ENCODE measurements around the gene KDM4C.

KDM4C gene

DNA sequence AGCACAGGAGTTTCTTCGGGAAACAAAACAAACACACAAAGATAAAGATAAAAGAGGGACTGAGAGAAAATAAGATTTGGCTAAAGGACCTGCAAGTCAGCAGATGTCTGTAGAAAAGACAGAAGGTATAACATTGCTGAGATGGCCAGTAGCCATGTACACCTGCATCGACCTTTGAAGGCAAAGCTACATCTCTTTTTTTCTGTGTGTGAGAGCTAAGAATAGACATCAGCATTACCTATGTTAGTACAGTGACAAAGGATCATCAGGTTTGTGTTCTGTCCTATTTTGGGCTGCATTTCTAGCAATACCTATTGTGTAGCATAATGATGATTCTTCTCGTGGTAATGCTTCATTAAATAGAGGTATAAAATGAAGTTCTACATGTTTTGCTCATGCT, 64.9 kb downstream of the KDM4C start:
- no peak for DNase-seq (ENCODE audit: low read depth)
- no peak overlapping the region for H3K4me3 ChIP-seq (ENCODE audit: low read depth, low read length)
- TF ChIP-seq, protein P1, sequence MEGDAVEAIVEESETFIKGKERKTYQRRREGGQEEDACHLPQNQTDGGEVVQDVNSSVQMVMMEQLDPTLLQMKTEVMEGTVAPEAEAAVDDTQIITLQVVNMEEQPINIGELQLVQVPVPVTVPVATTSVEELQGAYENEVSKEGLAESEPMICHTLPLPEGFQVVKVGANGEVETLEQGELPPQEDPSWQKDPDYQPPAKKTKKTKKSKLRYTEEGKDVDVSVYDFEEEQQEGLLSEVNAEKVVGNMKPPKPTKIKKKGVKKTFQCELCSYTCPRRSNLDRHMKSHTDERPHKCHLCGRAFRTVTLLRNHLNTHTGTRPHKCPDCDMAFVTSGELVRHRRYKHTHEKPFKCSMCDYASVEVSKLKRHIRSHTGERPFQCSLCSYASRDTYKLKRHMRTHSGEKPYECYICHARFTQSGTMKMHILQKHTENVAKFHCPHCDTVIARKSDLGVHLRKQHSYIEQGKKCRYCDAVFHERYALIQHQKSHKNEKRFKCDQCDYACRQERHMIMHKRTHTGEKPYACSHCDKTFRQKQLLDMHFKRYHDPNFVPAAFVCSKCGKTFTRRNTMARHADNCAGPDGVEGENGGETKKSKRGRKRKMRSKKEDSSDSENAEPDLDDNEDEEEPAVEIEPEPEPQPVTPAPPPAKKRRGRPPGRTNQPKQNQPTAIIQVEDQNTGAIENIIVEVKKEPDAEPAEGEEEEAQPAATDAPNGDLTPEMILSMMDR (IDR thresholded peaks at IDR 0.05; ENCODE audit: insufficient read depth, low read depth, low read length, missing control alignments), result no peak

DNA sequence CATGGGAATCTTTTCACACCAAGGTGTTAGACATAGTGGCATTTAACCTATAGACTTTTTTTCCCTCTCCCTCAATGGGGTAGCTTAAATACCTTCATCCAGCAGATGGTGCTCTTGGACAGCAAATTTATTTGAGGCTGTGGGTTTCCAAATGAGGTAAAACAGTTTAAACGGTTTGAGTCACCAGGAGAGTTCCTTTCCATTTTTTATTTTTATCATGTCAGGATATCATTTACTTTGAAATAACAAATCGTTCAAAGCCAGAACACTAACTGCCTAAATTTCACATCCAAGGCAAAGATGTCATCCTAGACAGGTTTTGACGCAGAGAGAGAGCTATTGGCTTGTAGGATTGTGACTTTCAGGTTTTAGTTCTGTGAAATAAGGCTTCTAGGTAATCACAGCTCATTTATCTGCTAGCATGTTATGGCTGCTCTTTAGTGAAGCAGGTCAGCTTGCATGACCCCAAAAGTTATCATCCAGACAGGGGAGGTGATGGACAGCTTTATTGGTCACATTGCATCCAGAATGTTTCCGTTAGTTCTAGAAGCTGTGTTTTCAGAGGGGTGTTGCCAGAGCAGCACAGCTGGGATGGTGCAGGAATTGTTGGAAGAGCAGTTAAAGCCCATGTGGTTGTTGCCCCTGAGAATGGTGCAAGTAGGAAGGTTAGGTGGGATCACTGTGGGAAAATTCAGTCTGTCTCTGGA, 69.8 kb downstream of the KDM4C start:
- DNase-seq (ENCODE audit: low read depth), result peak; percentile 50
- no peak overlapping the region for H3K4me3 ChIP-seq (ENCODE audit: low read depth, low read length)

DNA sequence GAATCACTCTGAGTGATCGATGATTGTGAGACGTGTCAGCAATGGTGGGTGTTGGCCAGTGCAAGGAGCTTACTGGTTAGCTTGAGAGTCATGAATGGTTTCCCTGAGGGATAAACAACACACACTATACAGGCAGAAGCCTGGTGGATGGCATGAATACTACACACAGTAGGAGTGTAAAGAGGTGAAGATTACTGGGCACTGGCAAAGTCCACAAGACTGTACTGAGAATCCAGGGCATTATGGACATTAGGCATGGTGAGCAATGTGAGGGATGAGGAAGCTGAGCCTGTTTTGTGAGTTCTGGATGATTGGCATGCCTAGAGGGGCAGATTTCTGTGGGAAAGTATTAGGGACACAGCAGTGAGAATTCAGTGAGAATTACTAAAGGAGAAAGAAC, 71.3 kb downstream of the KDM4C start:
- TF ChIP-seq, protein P1 (IDR thresholded peaks at IDR 0.05; ENCODE audit: insufficient read depth, low read depth, low read length, missing control alignments), result no peak
- no peak for DNase-seq (ENCODE audit: low read depth)
- no peak overlapping the region for H3K4me3 ChIP-seq (ENCODE audit: low read depth, low read length)

More for the DNA sequence above, 69.8 kb downstream of the KDM4C start:
- TF ChIP-seq, protein P1 (IDR thresholded peaks at IDR 0.05; ENCODE audit: insufficient read depth, low read depth, low read length, missing control alignments), result peak; percentile 40

DNA sequence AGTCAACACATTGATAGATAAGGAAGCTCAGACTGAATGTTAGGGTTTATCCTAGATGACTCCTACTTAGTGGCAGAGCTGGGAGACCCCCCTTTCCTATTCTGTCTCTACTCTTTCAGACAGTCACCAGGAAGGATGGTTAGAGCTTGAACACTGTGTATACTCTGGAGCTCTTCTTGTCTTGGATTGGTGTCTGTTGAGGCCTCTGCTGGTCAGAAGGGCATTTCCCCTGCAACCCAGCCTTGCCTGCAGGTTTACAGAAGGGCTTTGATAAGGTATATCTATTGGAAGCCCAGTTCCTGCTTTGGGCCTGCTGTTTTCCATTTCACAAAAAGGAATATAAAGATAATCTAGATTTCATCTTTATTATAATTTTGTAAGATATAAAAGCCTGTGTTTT, 71.8 kb downstream of the KDM4C start:
- DNase-seq (ENCODE audit: low read depth), result no peak
- TF ChIP-seq, protein P1 (IDR thresholded peaks at IDR 0.05; ENCODE audit: insufficient read depth, low read depth, low read length, missing control alignments), result no peak

GRCh38 chr9:6833518-6834192, 75.9 kb downstream of the KDM4C start:
- H3K4me3 ChIP-seq (ENCODE audit: low read depth, low read length), result no peak overlapping the region
- TF ChIP-seq, protein P1 (IDR thresholded peaks at IDR 0.05; ENCODE audit: insufficient read depth, low read depth, low read length, missing control alignments), result no peak
- DNase-seq (ENCODE audit: low read depth), result no peak

More for the DNA sequence above, 71.8 kb downstream of the KDM4C start:
- no peak overlapping the region for H3K4me3 ChIP-seq (ENCODE audit: low read depth, low read length)

DNA sequence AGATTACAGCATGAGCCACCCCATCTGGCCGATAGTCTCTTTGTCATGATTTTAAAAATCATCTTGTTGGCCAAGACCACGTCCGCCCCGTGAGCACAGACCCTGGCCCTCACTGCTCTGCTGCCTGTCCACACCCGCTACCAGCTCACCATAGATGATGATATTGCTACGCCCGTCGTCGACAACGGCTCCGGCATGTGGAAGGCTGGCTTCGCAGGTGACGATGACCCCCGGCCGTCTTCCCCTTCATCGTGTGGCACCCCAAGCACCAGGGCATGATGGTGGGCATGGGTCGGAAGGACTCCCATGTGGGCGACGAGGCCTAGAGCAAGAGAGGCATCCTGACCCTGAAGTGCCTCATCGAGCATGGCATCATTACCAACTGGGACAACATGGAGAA, 76.5 kb downstream of the KDM4C start:
- no peak overlapping the region for H3K4me3 ChIP-seq (ENCODE audit: low read depth, low read length)
- DNase-seq (ENCODE audit: low read depth), result no peak
- TF ChIP-seq, protein P1 (IDR thresholded peaks at IDR 0.05; ENCODE audit: insufficient read depth, low read depth, low read length, missing control alignments), result no peak
